ENCODE data around the gene NOD2.

NOD2 gene

GRCh38 chr16:50695017-50696000, 1.9 kb downstream of the NOD2 start:
- DNase-seq = peak; percentile 11

DNA sequence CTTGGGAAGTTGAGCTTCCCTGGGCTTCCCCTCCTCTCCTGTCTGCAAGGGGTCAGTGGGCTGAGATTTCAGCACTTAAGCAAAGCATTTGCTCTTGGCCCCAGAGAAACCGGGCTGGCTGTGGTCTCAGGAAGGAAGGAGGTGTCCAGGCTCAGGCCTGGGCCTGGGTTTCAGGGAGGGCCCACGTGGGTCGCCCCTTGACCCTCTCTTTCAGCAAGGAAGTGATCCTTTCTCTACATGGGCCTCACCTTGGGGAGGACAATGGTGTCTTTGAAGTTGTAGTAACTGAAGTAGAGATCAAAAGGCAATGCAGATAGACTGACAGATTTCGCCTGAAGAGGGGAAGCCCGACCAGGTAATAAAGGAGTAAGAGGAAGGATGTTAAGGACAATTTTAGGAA, 2.7 kb downstream of the NOD2 start:
- DNase-seq = no peak

DNA sequence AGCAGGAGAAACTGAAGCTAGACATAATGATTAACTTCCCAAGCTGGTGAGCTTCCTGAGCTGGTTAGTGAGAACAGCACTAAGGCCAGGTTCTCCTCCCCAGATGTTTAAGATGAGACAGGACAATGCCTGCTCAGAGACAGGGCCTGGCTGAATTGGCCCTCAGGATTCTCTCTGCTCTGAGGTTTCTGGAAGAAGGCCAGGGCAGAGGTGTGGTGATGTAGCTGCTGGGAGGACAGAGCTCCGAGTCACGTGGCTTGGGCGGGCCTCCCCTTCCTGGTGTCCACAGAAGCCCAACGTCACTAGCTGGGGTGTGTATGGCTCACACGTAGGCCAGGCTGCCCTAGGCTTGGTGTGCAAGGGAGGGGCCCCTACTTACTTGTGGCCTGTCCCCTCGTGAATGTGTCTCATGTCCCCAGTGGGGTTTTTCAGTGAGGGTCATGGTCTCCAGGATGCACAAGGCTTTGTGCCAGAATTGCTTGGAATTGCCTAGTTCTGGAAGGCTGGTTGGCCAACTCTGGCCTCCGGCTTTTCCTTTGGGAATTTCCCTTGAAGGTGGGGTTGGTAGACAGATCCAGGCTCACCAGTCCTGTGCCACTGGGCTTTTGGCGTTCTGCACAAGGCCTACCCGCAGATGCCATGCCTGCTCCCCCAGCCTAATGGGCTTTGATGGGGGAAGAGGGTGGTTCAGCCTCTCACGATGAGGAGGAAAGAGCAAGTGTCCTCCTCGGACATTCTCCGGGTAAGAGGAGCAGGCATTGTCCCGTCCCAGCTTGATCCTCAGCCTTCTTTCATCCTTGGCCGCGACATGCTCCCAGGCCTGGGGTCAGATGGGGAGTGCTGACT, 3.4 kb downstream of the NOD2 start:
- peak; percentile 85 for DNase-seq

DNA sequence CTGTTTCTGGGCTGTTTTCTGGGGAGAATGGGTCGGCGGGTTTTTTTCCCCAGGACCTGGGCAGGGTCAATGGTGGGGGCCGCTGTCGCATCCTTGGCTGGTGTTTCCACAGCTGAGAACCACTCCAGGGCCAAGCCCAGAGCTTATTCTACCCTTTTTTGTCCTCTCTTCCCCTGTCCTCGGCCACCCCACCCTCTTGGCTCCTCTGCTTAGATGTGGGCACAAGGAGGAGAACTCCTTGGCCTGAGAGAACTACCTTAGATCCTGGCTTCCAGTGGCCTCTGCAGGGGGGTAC, 4.0 kb downstream of the NOD2 start:
- DNase-seq = no peak

- DNase-seq = peak; percentile 69
Measured at GRCh38 chr16:50697881-50698767, 4.7 kb downstream of the NOD2 start.

DNA sequence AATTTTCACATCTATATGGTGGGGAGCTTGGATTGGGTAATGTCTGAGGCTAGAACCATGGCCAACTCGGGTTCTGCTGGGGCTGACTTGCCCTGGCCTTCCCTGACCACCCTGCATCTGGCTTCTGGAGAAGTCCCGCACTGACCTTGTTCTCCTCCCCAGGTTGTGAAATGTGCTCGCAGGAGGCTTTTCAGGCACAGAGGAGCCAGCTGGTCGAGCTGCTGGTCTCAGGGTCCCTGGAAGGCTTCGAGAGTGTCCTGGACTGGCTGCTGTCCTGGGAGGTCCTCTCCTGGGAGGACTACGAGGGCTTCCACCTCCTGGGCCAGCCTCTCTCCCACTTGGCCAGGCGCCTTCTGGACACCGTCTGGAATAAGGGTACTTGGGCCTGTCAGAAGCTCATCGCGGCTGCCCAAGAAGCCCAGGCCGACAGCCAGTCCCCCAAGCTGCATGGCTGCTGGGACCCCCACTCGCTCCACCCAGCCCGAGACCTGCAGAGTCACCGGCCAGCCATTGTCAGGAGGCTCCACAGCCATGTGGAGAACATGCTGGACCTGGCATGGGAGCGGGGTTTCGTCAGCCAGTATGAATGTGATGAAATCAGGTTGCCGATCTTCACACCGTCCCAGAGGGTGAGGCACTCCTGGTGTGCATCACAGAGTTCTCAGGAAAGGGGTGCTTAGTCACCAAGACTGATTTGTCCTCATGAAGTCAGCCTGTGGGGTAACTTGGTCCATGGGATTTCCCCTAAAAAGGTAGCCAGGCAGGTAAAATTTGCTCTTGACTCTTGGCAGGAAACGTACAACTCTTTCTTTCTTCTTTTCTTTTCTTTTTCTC, 6.1 kb downstream of the NOD2 start:
- no peak for DNase-seq

DNA sequence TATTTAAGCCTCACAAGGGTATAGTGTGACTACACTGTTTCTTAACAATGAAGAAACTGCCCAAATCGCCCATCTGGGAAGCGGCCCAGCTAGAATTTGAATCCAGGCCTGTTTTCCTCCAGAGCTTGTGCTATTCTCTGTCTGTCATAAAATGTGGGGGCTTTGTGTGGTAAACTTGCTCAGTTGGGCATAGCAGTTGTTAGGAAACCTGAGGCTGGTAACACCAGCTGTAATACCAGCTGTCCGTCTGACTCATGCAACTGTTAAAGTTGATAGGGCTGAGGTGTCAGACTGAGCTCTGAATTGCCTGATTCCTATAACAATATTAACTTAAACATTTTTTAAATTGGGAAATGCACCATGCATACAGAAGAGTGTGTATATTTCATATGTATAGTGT, 9.3 kb downstream of the NOD2 start:
- no peak for DNase-seq

DNA sequence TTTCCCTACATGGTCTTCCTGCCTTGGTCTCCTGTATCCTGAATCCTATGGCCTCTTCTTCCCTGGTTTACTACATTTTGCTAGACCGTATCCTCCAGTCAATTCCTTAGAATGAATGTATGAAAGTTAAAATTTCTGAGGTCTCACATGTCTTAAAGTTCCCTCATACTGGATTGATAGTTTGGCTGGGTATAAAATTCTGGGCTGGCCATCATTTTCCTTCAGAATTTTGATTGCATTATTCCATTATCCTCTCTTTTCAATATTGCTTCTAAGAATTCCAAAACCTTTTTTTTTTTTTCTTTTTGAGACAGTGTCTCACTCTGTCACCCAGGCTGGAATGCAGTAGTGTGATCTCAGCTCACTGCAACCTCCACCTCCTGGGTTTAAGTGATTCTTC, 10.8 kb downstream of the NOD2 start:
- no peak for DNase-seq

- no peak for DNase-seq
Measured at GRCh38 chr16:50705436-50706110, 12.2 kb downstream of the NOD2 start.

- peak; percentile 20 for DNase-seq
Measured at GRCh38 chr16:50706250-50706649, 12.8 kb downstream of the NOD2 start.

- DNase-seq = no peak
Measured at GRCh38 chr16:50708373-50709060, 15.1 kb downstream of the NOD2 start.

GRCh38 chr16:50709061-50709684, 15.8 kb downstream of the NOD2 start:
- peak; percentile 77 for DNase-seq

GRCh38 chr16:50709980-50710379, 16.6 kb downstream of the NOD2 start:
- DNase-seq = no peak

DNA sequence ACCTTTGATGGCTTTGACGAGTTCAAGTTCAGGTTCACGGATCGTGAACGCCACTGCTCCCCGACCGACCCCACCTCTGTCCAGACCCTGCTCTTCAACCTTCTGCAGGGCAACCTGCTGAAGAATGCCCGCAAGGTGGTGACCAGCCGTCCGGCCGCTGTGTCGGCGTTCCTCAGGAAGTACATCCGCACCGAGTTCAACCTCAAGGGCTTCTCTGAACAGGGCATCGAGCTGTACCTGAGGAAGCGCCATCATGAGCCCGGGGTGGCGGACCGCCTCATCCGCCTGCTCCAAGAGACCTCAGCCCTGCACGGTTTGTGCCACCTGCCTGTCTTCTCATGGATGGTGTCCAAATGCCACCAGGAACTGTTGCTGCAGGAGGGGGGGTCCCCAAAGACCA, 17.6 kb downstream of the NOD2 start:
- no peak for DNase-seq

DNA sequence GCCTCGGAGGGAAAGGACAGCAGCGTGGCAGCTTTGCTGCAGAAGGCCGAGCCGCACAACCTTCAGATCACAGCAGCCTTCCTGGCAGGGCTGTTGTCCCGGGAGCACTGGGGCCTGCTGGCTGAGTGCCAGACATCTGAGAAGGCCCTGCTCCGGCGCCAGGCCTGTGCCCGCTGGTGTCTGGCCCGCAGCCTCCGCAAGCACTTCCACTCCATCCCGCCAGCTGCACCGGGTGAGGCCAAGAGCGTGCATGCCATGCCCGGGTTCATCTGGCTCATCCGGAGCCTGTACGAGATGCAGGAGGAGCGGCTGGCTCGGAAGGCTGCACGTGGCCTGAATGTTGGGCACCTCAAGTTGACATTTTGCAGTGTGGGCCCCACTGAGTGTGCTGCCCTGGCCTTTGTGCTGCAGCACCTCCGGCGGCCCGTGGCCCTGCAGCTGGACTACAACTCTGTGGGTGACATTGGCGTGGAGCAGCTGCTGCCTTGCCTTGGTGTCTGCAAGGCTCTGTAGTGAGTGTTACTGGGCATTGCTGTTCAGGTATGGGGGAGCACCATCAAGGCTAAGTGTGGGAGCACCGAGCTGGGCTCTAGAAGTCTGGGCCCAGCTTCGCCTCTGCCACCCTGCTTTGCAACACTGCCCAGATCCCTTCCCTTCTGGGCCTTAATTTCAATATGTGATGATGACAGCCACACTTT, 18.6 kb downstream of the NOD2 start:
- no peak for DNase-seq

GRCh38 chr16:50712560-50712898, 19.1 kb downstream of the NOD2 start:
- DNase-seq = no peak

- no peak for DNase-seq
Measured at GRCh38 chr16:50712956-50713355, 19.6 kb downstream of the NOD2 start.

DNA sequence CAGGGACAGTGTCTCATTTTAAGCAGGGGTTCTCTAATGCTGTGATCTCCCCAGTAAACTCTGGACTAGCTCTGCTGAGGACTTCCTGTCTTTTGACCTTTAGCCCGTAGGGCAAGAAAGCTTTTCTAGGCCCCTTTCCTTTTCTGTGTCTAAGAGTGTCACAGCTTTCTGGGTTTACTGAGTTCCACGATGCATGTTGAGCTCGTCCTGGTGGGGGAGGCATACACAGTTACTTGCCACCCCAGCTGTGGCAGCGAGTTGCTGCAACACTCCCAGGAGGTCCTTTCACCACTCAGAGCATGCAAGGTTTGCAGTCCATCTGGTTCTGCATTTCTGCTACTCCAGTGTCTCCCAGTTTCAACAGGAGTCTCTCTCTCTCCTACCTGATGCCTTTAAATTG, 23.7 kb downstream of the NOD2 start:
- DNase-seq = no peak

DNA sequence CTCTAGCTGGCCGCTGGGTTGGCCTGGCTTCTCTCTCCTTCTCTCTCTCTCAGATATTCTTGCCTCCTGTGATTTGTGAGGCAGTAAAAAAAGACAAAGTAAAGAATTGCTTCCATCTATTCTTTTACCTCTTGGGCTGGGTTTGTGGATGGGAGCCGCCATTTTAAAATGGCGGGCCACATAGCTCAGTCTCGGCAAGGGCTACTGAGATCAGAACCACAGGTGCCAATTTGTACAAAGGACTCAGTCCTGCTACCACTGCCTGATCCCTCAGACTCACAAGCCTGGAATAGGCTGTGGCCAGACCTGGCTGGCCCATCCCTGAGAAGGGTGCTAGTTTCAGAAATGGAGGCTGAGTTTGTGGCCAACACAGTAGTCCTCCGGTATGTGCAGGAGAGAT, 24.1 kb downstream of the NOD2 start:
- DNase-seq = no peak

All from OCI-M1 (cell line).